Stomach (tissue), 4 donors: ENCODE measurements around the gene SUCLA2.

Experiments
- EP300 ChIP-seq: sonication (generic); formaldehyde crosslinking; IDR thresholded peaks from one replicate; pipeline ENCODE4 v1.6.1; 2017; ENCODE audit warnings: antibody characterized with exemption
- POLR2AphosphoS5 ChIP-seq, 3 donors: sonication (generic); formaldehyde crosslinking; IDR thresholded peaks; one replicate each; pipeline ENCODE4 v1.6.1; 2016; ENCODE audit warnings: antibody characterized with exemption in 3 of 3
- TF ChIP-seq, protein P1 (sequence below), 7 experiments: fragments of 450-650 bp in 4 of 7; fragments of 200-600 bp in 3 of 7; sonication (generic) in 3 of 7; IDR thresholded peaks; one replicate each; pipeline ENCODE4 v1.5.1; 2016 to 2019; ENCODE audit warnings: antibody characterized with exemption in 7 of 7, control low read depth in 2 of 7, mild to moderate bottlenecking in 1 of 7

GRCh38 chr13:47983070-47983469 lies 18.0 kb downstream of the SUCLA2 start:
- TF ChIP-seq, protein P1, sequence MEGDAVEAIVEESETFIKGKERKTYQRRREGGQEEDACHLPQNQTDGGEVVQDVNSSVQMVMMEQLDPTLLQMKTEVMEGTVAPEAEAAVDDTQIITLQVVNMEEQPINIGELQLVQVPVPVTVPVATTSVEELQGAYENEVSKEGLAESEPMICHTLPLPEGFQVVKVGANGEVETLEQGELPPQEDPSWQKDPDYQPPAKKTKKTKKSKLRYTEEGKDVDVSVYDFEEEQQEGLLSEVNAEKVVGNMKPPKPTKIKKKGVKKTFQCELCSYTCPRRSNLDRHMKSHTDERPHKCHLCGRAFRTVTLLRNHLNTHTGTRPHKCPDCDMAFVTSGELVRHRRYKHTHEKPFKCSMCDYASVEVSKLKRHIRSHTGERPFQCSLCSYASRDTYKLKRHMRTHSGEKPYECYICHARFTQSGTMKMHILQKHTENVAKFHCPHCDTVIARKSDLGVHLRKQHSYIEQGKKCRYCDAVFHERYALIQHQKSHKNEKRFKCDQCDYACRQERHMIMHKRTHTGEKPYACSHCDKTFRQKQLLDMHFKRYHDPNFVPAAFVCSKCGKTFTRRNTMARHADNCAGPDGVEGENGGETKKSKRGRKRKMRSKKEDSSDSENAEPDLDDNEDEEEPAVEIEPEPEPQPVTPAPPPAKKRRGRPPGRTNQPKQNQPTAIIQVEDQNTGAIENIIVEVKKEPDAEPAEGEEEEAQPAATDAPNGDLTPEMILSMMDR (IDR thresholded peaks at IDR 0.05): no peak
- TF ChIP-seq POLR2AphosphoS5 (IDR thresholded peaks at IDR 0.05) (no peak), EP300 (no peak)
